ENCODE data around the gene ZPLD1. TPM values are rescaled to one million over a fixed set of nuclear protein-coding genes. Genes with fewer than 3 reads are reported as not detected.

Gene ZPLD1
- total RNA-seq, 1 experiment from 2014 or later: not detected

DNA sequence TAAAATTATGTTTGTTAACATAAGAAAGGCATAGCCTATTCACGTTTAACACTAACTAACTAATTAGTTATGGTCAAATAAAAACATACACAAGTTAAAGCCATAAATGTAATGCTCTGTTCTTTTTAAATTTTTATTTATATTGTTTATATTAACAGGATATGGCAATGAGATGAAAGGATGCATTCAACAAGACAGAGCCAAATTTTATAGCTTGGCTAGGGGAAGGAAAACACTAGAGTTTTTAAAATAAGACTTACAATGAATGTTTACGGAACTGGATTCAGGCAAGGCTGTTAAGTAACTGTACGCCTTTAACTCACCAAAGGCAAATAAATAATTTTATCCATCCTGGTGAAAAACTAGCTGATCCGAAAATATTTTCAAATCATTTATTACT is 86.4 kb downstream of the ZPLD1 start:
- DNase-seq (ENCODE audit: extremely low read depth, low read depth): no peak

DNA sequence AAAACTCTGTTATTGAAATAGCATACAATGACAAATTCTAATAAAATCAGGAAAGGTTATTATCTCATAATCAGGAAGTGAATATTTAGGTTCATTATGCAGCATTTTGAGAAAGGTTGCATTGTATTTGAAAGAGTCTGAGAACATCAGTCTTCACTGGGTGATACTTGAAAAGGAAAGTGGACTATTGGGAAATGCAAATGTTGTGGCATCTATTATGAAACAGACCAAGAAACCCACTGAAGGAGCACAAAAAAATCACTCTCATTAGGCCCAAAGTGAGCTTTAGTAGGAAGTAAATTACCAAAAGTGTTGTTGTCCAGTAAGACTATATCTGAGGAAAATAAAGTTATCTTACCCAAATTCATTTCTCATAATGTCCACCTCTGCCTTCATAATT is 90.8 kb downstream of the ZPLD1 start:
- DNase-seq (ENCODE audit: extremely low read depth, low read depth): no peak

DNA sequence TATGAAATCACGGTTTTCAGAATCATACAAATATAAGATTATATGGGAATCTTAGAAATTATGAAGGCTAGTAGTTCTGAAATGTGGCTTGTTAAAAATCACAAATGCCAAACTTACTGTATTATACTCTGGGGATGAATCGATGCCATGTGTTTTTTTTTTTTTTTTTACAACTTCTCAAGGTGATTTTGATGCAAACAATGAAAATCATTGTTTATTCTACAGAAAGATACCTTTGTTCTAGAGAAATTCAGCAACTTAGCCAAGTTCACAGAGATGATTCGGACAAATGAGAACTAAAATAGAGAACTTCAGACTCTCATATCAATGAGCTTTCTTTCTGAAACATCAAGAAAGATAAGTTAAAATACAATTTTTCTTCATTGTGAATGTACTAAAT is 92.0 kb downstream of the ZPLD1 start:
- no peak for DNase-seq (ENCODE audit: extremely low read depth, low read depth)

DNA sequence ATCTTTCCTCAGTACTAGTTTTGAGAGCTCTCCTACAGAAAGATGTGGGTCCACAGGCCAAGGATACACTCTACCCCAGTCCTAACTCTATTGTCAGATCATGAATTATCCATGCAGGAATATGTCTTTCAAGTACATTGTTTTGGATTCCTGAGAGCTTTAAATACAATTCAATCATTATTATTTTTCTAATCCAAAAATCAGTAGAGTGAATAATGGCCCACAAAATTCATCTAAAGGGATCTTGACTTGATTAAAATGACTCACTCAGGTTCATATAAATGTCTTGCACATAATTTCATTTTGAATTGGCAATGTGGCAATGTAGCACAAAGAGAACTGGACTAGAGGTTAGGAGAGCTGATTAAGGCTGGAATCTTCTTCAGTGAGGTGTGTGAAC is 93.9 kb downstream of the ZPLD1 start:
- DNase-seq (ENCODE audit: extremely low read depth, low read depth): no peak

All from NCI-H460 (cell line).